ENCODE results near the gene CACNG1. TPM values are rescaled to one million over a fixed set of nuclear protein-coding genes. Genes with fewer than 3 reads are reported as not detected.
"Not testable (repeated sequence)": the region's sequence is repeated elsewhere in the genome, so short reads cannot be mapped to it uniquely, and the experiment has no call there.

The CACNG1 gene
- total RNA-seq, 4 donors from 2014 or later: not detected

- WGBS, 2 donors (ENCODE audit: low coverage in 1 of 2): 99 to 100% methylated on average over 1 to 3 of the region's 3 CpGs
- peaks cover 0 to 31% (median 2%) of the 10 kb centered on the region in 4 donors for H3K36me3 ChIP-seq
Observed at GRCh38 chr17:67088639-67089038, 44.3 kb downstream of the CACNG1 start.

GRCh38 chr17:67090341-67090740 is 46.0 kb downstream of the CACNG1 start:
- intact Hi-C loops (cut with DNase I; ENCODE audit: low total_unique reads): no loop called here
- no peak for TF ChIP-seq EP300 (IDR thresholded peaks at IDR 0.05; ENCODE audit: low read depth)
- no peak for TF ChIP-seq POLR2AphosphoS5 (IDR thresholded peaks at IDR 0.05)
- no peak for TF ChIP-seq POLR2A (IDR thresholded peaks at IDR 0.05)
- no peak for TF ChIP-seq CTCF (IDR thresholded peaks at IDR 0.05)
- no peaks in the 10 kb centered on the region for H3K27me3 ChIP-seq
- DNase-seq: no peak
- H3K4me3 ChIP-seq: no peak overlapping the region
- no peak overlapping the region for H3K27ac ChIP-seq
- in situ Hi-C loops (cut with MboI; ENCODE audit: low pct_ligation_motif_present in 1 of 4, low pct_unique_long_range_greater_than_20kb in 1 of 4, low sequenced_read_pairs in 3 of 4): no loop called here
- H3K9me3 ChIP-seq: no peaks in the 10 kb centered on the region
- peaks cover 0 to 28% (median 2%) of the 10 kb centered on the region in 4 donors for H3K36me3 ChIP-seq
- H3K4me1 ChIP-seq: no peaks in the 10 kb centered on the region

More at GRCh38 chr17:67088639-67089038, 44.3 kb downstream of the CACNG1 start:
- no peak overlapping the region for H3K27ac ChIP-seq
- in situ Hi-C loops (cut with MboI; ENCODE audit: low pct_ligation_motif_present in 1 of 4, low pct_unique_long_range_greater_than_20kb in 1 of 4, low sequenced_read_pairs in 3 of 4): no loop called here
- no peak overlapping the region for H3K4me3 ChIP-seq
- H3K9me3 ChIP-seq: no peaks in the 10 kb centered on the region
- no peak for TF ChIP-seq CTCF (IDR thresholded peaks at IDR 0.05)
- intact Hi-C loops (cut with DNase I; ENCODE audit: low total_unique reads): no loop called here
- DNase-seq: no peak
- H3K4me1 ChIP-seq: no peaks in the 10 kb centered on the region
- H3K27me3 ChIP-seq: no peaks in the 10 kb centered on the region

- Histone ChIP-seq H3K4me1 (no peaks in the 10 kb centered on the region), H3K27me3 (no peaks in the 10 kb centered on the region), H3K4me3 (no peak overlapping the region), H3K9me3 (no peaks in the 10 kb centered on the region), H3K36me3 (peaks cover 0 to 10% (median 0%) of the 10 kb centered on the region in 4 donors), H3K27ac (no peak overlapping the region)
- WGBS, 2 donors (ENCODE audit: low coverage in 1 of 2): 80 to 93% methylated on average over 1 to 5 of the region's 5 CpGs
- in situ Hi-C loops (cut with MboI; ENCODE audit: low pct_ligation_motif_present in 1 of 4, low pct_unique_long_range_greater_than_20kb in 1 of 4, low sequenced_read_pairs in 3 of 4): no loop called here
- TF ChIP-seq EP300 (IDR thresholded peaks at IDR 0.05; ENCODE audit: low read depth) (no peak), POLR2AphosphoS5 (IDR thresholded peaks at IDR 0.05) (no peak), CTCF (IDR thresholded peaks at IDR 0.05) (no peak), POLR2A (IDR thresholded peaks at IDR 0.05) (no peak)
- DNase-seq: no peak
- intact Hi-C loops (cut with DNase I; ENCODE audit: low total_unique reads): no loop called here
Observed at GRCh38 chr17:67092291-67092690, 47.9 kb downstream of the CACNG1 start.

GRCh38 chr17:67092710-67093109 is 48.4 kb downstream of the CACNG1 start:
- H3K4me1 ChIP-seq; H3K9me3 ChIP-seq; H3K4me3 ChIP-seq; DNase-seq; in situ Hi-C loops (cut with MboI; ENCODE audit: low pct_ligation_motif_present in 1 of 4, low pct_unique_long_range_greater_than_20kb in 1 of 4, low sequenced_read_pairs in 3 of 4); H3K27me3 ChIP-seq; H3K27ac ChIP-seq; intact Hi-C loops (cut with DNase I; ENCODE audit: low total_unique reads): not testable (repeated sequence)
- 90 to 94% methylated on average over 2 to 7 of the region's 7 CpGs for WGBS, 2 donors (ENCODE audit: low coverage in 1 of 2)
- H3K36me3 ChIP-seq: peaks cover 0 to 10% (median 0%) of the 10 kb centered on the region in 4 donors

- H3K27ac ChIP-seq: no peak overlapping the region
Observed at GRCh38 chr17:67093348-67093747, 49.0 kb downstream of the CACNG1 start.

GRCh38 chr17:67095291-67095690 is 50.9 kb downstream of the CACNG1 start:
- H3K27ac ChIP-seq; H3K4me3 ChIP-seq; in situ Hi-C loops (cut with MboI; ENCODE audit: low pct_ligation_motif_present in 1 of 4, low pct_unique_long_range_greater_than_20kb in 1 of 4, low sequenced_read_pairs in 3 of 4); H3K4me1 ChIP-seq; H3K9me3 ChIP-seq; DNase-seq; H3K27me3 ChIP-seq; H3K36me3 ChIP-seq; intact Hi-C loops (cut with DNase I; ENCODE audit: low total_unique reads): not testable (repeated sequence)
- WGBS, 2 donors (ENCODE audit: low coverage in 1 of 2): 83 to 86% methylated on average over 1 of the region's 1 CpG

More at GRCh38 chr17:67093348-67093747, 49.0 kb downstream of the CACNG1 start:
- H3K36me3 ChIP-seq: peaks cover 0 to 10% (median 0%) of the 10 kb centered on the region in 4 donors
- H3K4me3 ChIP-seq: no peak overlapping the region
- H3K4me1 ChIP-seq: no peaks in the 10 kb centered on the region
- 91 to 92% methylated on average over 2 of the region's 2 CpGs for WGBS, 2 donors (ENCODE audit: low coverage in 1 of 2)
- TF ChIP-seq EP300 (IDR thresholded peaks at IDR 0.05; ENCODE audit: low read depth): no peak
- no peak for TF ChIP-seq POLR2A (IDR thresholded peaks at IDR 0.05)
- no peak for TF ChIP-seq CTCF (IDR thresholded peaks at IDR 0.05)
- no peak for TF ChIP-seq POLR2AphosphoS5 (IDR thresholded peaks at IDR 0.05)
- H3K9me3 ChIP-seq: no peaks in the 10 kb centered on the region
- intact Hi-C loops (cut with DNase I; ENCODE audit: low total_unique reads) (no loop called here), in situ Hi-C loops (cut with MboI; ENCODE audit: low pct_ligation_motif_present in 1 of 4, low pct_unique_long_range_greater_than_20kb in 1 of 4, low sequenced_read_pairs in 3 of 4) (no loop called here)
- no peaks in the 10 kb centered on the region for H3K27me3 ChIP-seq
- DNase-seq: no peak
